Loucy (cell line): ENCODE measurements around the gene CDC7.

Experiments
- CTCF ChIP-seq: fragments of 200-600 bp; sonication (generic); conservative IDR thresholded peaks from 2 replicates; pipeline ENCODE4 v1.5.1; 2014; ENCODE audit warnings: mild to moderate bottlenecking, antibody characterized with exemption, low read length
- EZH2phosphoT487 ChIP-seq: fragments of 200-600 bp; IDR thresholded peaks from 2 replicates; pipeline ENCODE4 v1.6.1; 2018; ENCODE audit warnings: antibody characterized with exemption, mild to moderate bottlenecking, moderate library complexity, borderline replicate concordance

GRCh38 chr1:91549041-91549735 is 48.5 kb downstream of the CDC7 start:
- TF ChIP-seq CTCF (no peak), EZH2phosphoT487 (no peak)
